Measurements from ENCODE around the gene STX19.
"Not testable (repeated sequence)": the region's sequence is repeated elsewhere in the genome, so short reads cannot be mapped to it uniquely, and the experiment has no call there.

The STX19 gene

GRCh38 chr3:94028093-94028837 lies at the start of gene STX19:
Gene STX19 (minus strand): TSS chr3:94028597. CDS start chr3:94015269, 13,328 bp downstream.
- no peak for DNase-seq (ENCODE audit: low read depth)

- no peak for DNase-seq (ENCODE audit: low read depth)
Observed at GRCh38 chr3:94076055-94076454, 47.7 kb upstream of the STX19 start.

- no peak for DNase-seq (ENCODE audit: low read depth)
Observed at GRCh38 chr3:94071713-94072284, 43.4 kb upstream of the STX19 start.

- no peak for DNase-seq (ENCODE audit: low read depth)
Observed at GRCh38 chr3:94070341-94070911, 42.0 kb upstream of the STX19 start.

- no peak for DNase-seq (ENCODE audit: low read depth)
Observed at GRCh38 chr3:94069194-94069813, 40.9 kb upstream of the STX19 start.

GRCh38 chr3:94066506-94067500 lies 38.4 kb upstream of the STX19 start:
- DNase-seq (ENCODE audit: low read depth): no peak

- no peak for DNase-seq (ENCODE audit: low read depth)
Observed at GRCh38 chr3:94065819-94066480, 37.6 kb upstream of the STX19 start.

- no peak for DNase-seq (ENCODE audit: low read depth)
Observed at GRCh38 chr3:94065122-94065521, 36.7 kb upstream of the STX19 start.

- no peak for DNase-seq (ENCODE audit: low read depth)
Observed at GRCh38 chr3:94064243-94064860, 36.0 kb upstream of the STX19 start.

GRCh38 chr3:94063496-94064119 lies 35.2 kb upstream of the STX19 start:
- DNase-seq (ENCODE audit: low read depth): no peak

- peak; percentile 71 for DNase-seq (ENCODE audit: low read depth)
Observed at GRCh38 chr3:94062513-94063404, 34.4 kb upstream of the STX19 start, which contains the start of the genes DHFR2 and NSUN3. Gene DHFR2 (minus strand): TSS chr3:94062916. CDS start chr3:94061511, 1,405 bp downstream. Gene NSUN3 (plus strand): TSS chr3:94063061. CDS start chr3:94063127, 66 bp downstream.

GRCh38 chr3:94061297-94061696 lies 32.9 kb upstream of the STX19 start:
- DNase-seq (ENCODE audit: low read depth): no peak

GRCh38 chr3:94050546-94050945 lies 22.1 kb upstream of the STX19 start:
- DNase-seq (ENCODE audit: low read depth): no peak

- DNase-seq (ENCODE audit: low read depth): no peak
Observed at GRCh38 chr3:94049267-94049666, 20.9 kb upstream of the STX19 start.

- DNase-seq (ENCODE audit: low read depth): no peak
Observed at GRCh38 chr3:94046533-94046932, 18.1 kb upstream of the STX19 start.

GRCh38 chr3:94044100-94044936 lies 15.9 kb upstream of the STX19 start:
- DNase-seq (ENCODE audit: low read depth): not testable (repeated sequence)

- no peak for DNase-seq (ENCODE audit: low read depth)
Observed at GRCh38 chr3:94043285-94043684, 14.9 kb upstream of the STX19 start.

GRCh38 chr3:94036909-94037507 lies 8.6 kb upstream of the STX19 start:
- no peak for DNase-seq (ENCODE audit: low read depth)

Data from activated T-cell treated with anti-CD3 and anti-CD28 coated beads for 48 hours (primary cell).